K562 (cell line): ENCODE results near the gene STARD6. TPM values are rescaled to one million over a fixed set of nuclear protein-coding genes. Genes with fewer than 3 reads are reported as not detected.

ENCODE experiments used
- CBFB ChIP-seq: sonication (generic); formaldehyde crosslinking; IDR thresholded peaks from 2 replicates; pipeline ENCODE4 v1.4.0; 2020; ENCODE audit warnings: mild to moderate bottlenecking, missing genetic modification reagents
- CBX8 ChIP-seq: fragments of 200-600 bp; sonication (generic); IDR thresholded peaks from 2 replicates; pipeline ENCODE4 v1.6.1; 2012; ENCODE audit warnings: borderline replicate concordance, mixed run types, low read depth, mild to moderate bottlenecking, moderate library complexity, mixed read lengths, low read length, control low read depth, inconsistent platforms; ENCODE audit not compliant: poor library complexity, severe bottlenecking; ENCODE audit errors: extremely low read depth
- CEBPG ChIP-seq, 3 experiments: fragments of 200-800 bp in 1 of 3; sonication (Bioruptor generic) in 1 of 3; sonication (generic) in 1 of 3; formaldehyde crosslinking in 1 of 3; IDR thresholded peaks in 2 of 3; conservative IDR thresholded peaks in 1 of 3; 2 replicates each; pipeline versions ENCODE4 v1.6.1 to v1.8.0; 2016 to 2022; ENCODE audit warnings: missing compliant biosample characterization in 2 of 3, missing genetic modification characterization in 2 of 3, mild to moderate bottlenecking in 1 of 3, missing genetic modification reagents in 1 of 3
- FOS ChIP-seq: IDR thresholded peaks from 3 replicates; pipeline ENCODE4 v1.6.1; 2011; ENCODE audit not compliant: insufficient read length; ENCODE audit errors: extremely low read depth
- FOXA3 ChIP-seq, 2 experiments: fragments of 450-650 bp in 1 of 2; sonication (generic) in 1 of 2; formaldehyde crosslinking; IDR thresholded peaks in 1 of 2; conservative IDR thresholded peaks in 1 of 2; 2 replicates each; pipeline versions ENCODE4 v1.4.0 to v1.8.0; 2020 to 2022; ENCODE audit warnings: mild to moderate bottlenecking in 2 of 2, missing genetic modification reagents in 1 of 2
- HMGN3 ChIP-seq: IDR thresholded peaks from 2 replicates; pipeline ENCODE4 v1.6.1; 2011; ENCODE audit warnings: borderline replicate concordance, low read depth, mild to moderate bottlenecking, mixed read lengths, low read length; ENCODE audit not compliant: insufficient read length; ENCODE audit errors: extremely low read depth
- KDM5B ChIP-seq: fragments of 200-600 bp; sonication (generic); IDR thresholded peaks from 2 replicates; pipeline ENCODE4 v1.6.1; 2012; ENCODE audit warnings: low read depth, mild to moderate bottlenecking, moderate library complexity, low read length, control low read depth, inconsistent platforms; ENCODE audit not compliant: insufficient replicate concordance
- KLF1 ChIP-seq: fragments of 450-650 bp; IDR thresholded peaks from 2 replicates; pipeline ENCODE4 v1.6.1; 2016; ENCODE audit warnings: missing genetic modification characterization, missing compliant biosample characterization
- MNT ChIP-seq, 2 experiments: fragments of 450-650 bp; conservative IDR thresholded peaks; 2 replicates each; pipeline ENCODE4 v1.6.1; 2017; ENCODE audit warnings: mild to moderate bottlenecking in 2 of 2, moderate library complexity in 2 of 2
- NFATC3 ChIP-seq: fragments of 450-650 bp; IDR thresholded peaks from 2 replicates; pipeline ENCODE4 v1.6.1; 2017; ENCODE audit warnings: mild to moderate bottlenecking
- PHF21A ChIP-seq: fragments of 450-650 bp; IDR thresholded peaks from 2 replicates; pipeline ENCODE4 v1.6.1; 2017; ENCODE audit warnings: low read depth, borderline replicate concordance
- POLR3A ChIP-seq: IDR thresholded peaks from 2 replicates; pipeline ENCODE4 v1.6.1; 2011; ENCODE audit warnings: borderline replicate concordance, mild to moderate bottlenecking, moderate library complexity; ENCODE audit not compliant: insufficient read length, insufficient read depth; ENCODE audit errors: extremely low read depth
- PURB ChIP-seq: sonication (generic); formaldehyde crosslinking; IDR thresholded peaks from 2 replicates; pipeline ENCODE4 v1.9.0; 2021; ENCODE audit warnings: low read depth, mild to moderate bottlenecking, missing genetic modification reagents
- PYGO2 ChIP-seq: fragments of 450-650 bp; IDR thresholded peaks from 2 replicates; pipeline ENCODE4 v1.6.1; 2016; ENCODE audit warnings: mild to moderate bottlenecking, missing genetic modification characterization, moderate library complexity, missing compliant biosample characterization
- SPI1 ChIP-seq: IDR thresholded peaks from 2 replicates; pipeline ENCODE4 v1.6.1; 2011; ENCODE audit warnings: low read depth, low read length, control low read depth, borderline replicate concordance
- STAT5A ChIP-seq: IDR thresholded peaks from 2 replicates; pipeline ENCODE4 v1.6.1; 2012; ENCODE audit warnings: low read length, inconsistent platforms, borderline replicate concordance
- ZBTB17 ChIP-seq: fragments of 450-650 bp; formaldehyde crosslinking; IDR thresholded peaks from 2 replicates; pipeline ENCODE4 v1.4.0; 2020; ENCODE audit warnings: mild to moderate bottlenecking
- ZNF41 ChIP-seq: fragments of 250-450 bp; sonication (Bioruptor Pico); conservative IDR thresholded peaks from 2 replicates; pipeline ENCODE4 v1.4.0; 2020; ENCODE audit warnings: mild to moderate bottlenecking
- ZNF699 ChIP-seq: fragments of 250-450 bp; sonication (Bioruptor Pico); IDR thresholded peaks from 2 replicates; pipeline ENCODE4 v1.8.0; 2021; ENCODE audit warnings: mild to moderate bottlenecking, moderate library complexity; ENCODE audit not compliant: insufficient replicate concordance
- ZNF717 ChIP-seq: fragments of 250-450 bp; sonication (Bioruptor Pico); IDR thresholded peaks from 2 replicates; pipeline ENCODE4 v1.5.0; 2021
- ZNF785 ChIP-seq: fragments of 250-450 bp; sonication (Bioruptor Pico); IDR thresholded peaks from 2 replicates; pipeline ENCODE4 v1.4.0; 2020; ENCODE audit warnings: mild to moderate bottlenecking
- ZNF79 ChIP-seq: fragments of 250-450 bp; sonication (Bioruptor Pico); IDR thresholded peaks from 2 replicates; pipeline ENCODE4 v1.4.0; 2020; ENCODE audit warnings: low read depth, mild to moderate bottlenecking, moderate library complexity
- polyA plus RNA-seq, 8 experiments: library from polyadenylated mRNA; depleted of rRNA in 4 of 8; stranded (reverse) in 5 of 8; unstranded in 3 of 8; fragments of >200 nt; fragmentation: Nextera tagmentation in 2 of 8; fragmentation: Illumina TruSeq in 1 of 8; extraction: Ambion mirVana in 2 of 8; extraction: Trizol in 1 of 8; gene quantifications; 2 replicates each; pipeline versions ENCODE4 v1.2.1 to v1.2.3, GENCODE V29; 2011 to 2014; ENCODE audit warnings: inconsistent platforms in 1 of 8, missing spikeins in 1 of 8
- total RNA-seq, 7 experiments: library from RNA; depleted of rRNA in 6 of 7; stranded (reverse); fragments of >200 nt in 6 of 7; fragmentation: Illumina TruSeq in 2 of 7; extraction: Trizol in 2 of 7; gene quantifications; 2 replicates each; pipeline versions ENCODE4 v1.2.1 to v1.2.3, GENCODE V29; 2011 to 2021; ENCODE audit warnings: low replicate concordance in 1 of 7
- TF ChIP-seq, protein P1 (sequence below): fragments of 250-450 bp; sonication (Bioruptor Pico); IDR thresholded peaks from 2 replicates; pipeline ENCODE4 v1.4.0; 2020; ENCODE audit warnings: mild to moderate bottlenecking, moderate library complexity

The STARD6 gene
- total and polyA plus RNA-seq, 9 of the 15 experiments (the other 6 are each of a cell fraction or from before 2014, with no cell fraction given), result 0.11 to 0.15 TPM; not detected in 7

DNA sequence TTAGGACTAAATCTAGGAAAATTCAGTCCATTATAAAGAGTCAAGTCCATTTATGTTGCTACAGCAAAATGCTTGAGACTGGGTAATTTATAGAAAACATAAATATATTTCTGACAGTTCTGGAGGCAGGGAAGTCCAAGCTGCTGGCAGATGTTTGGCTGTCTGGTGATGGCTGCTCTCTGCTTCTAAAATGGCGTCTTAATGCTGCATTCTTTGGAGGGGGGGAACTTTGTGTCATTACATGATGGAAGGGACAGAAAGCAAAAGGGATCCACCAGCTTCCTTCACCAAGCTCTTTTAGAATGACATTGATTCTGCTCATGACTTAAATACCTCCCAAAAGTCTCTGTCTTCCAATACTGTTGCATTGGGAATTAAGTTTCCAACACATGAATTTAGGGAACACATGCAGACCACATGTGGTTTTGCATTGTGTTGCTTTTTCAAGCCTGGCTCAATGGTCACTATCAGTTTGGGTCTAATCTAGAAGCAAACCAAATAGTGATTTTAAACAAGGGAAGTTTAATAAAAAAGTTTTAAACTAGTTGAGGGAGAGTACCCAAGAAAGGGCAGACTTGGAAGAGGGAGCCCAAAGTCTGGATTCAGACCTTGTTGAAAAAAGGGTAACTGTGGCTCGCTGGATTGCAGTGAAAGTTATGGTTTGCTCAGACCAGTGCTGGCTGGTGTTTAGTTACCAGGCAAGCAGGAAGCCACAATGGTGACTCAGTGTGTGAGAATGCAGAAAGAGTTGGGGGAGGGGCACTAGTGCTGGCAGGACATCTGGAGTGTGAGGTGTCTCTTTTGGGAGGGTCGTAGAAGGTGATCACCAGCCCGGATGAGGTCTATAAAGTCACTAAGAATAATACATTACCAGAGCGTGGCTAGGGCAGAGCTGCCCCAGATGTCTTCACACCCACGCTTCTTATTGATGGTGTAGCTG lies 30.8 kb upstream of the STARD6 start (continued):
- TF ChIP-seq FOXA3 (CRISPR knock-in tag; conservative IDR thresholded peaks at IDR 0.05 in 1 of 2, IDR thresholded peaks at IDR 0.05 in 1 of 2) (no peak), PURB (CRISPR knock-in tag) (no peak), CBFB (CRISPR knock-in tag) (no peak), CBX8 (no peak), KLF1 (tag) (no peak), HMGN3 (no peak), PHF21A (no peak), ZBTB17 (CRISPR knock-in tag) (no peak), SPI1 (no peak), MNT (conservative IDR thresholded peaks at IDR 0.05) (no peak), STAT5A (no peak), ZNF717 (no peak), ZNF79 (CRISPR knock-in tag) (no peak), CEBPG (CRISPR knock-in tag; IDR thresholded peaks at IDR 0.05) (no peak), CEBPG (tag; conservative IDR thresholded peaks at IDR 0.05 in 1 of 2, IDR thresholded peaks at IDR 0.05 in 1 of 2) (no peak), NFATC3 (no peak), POLR3A (no peak), ZNF699 (CRISPR knock-in tag) (no peak), KDM5B (no peak), PYGO2 (tag) (no peak), FOS (no peak), ZNF41 (CRISPR knock-in tag) (no peak), ZNF785 (CRISPR knock-in tag) (no peak)
- TF ChIP-seq, protein P1, sequence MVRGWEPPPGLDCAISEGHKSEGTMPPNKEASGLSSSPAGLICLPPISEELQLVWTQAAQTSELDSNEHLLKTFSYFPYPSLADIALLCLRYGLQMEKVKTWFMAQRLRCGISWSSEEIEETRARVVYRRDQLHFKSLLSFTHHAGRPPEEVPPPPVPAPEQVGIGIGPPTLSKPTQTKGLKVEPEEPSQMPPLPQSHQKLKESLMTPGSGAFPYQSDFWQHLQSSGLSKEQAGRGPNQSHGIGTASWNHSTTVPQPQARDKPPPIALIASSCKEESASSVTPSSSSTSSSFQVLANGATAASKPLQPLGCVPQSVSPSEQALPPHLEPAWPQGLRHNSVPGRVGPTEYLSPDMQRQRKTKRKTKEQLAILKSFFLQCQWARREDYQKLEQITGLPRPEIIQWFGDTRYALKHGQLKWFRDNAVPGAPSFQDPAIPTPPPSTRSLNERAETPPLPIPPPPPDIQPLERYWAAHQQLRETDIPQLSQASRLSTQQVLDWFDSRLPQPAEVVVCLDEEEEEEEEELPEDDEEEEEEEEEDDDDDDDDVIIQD, result no peak
